GM18498 (cell line): ENCODE data around the gene PPIG.
"Not testable (repeated sequence)": the region's sequence is repeated elsewhere in the genome, so short reads cannot be mapped to it uniquely, and the experiment has no call there.

Experiments
- ATAC-seq: cut with Tn5 transposase; IDR thresholded peaks from one replicate; pipeline ENCODE4 v1.9.1; 2021; ENCODE audit warnings: mild to moderate bottlenecking, moderate library complexity; ENCODE audit not compliant: unreplicated experiment

Gene PPIG

GRCh38 chr2:169585673-169586072 lies 1.5 kb downstream of the PPIG start:
- no peak for ATAC-seq

GRCh38 chr2:169590804-169591203 lies 6.7 kb downstream of the PPIG start:
- ATAC-seq, result no peak

- not testable (repeated sequence) for ATAC-seq
Measured at GRCh38 chr2:169596546-169596945, 12.4 kb downstream of the PPIG start.

- no peak for ATAC-seq
Measured at GRCh38 chr2:169598982-169599381, 14.8 kb downstream of the PPIG start.

- ATAC-seq, result no peak
Measured at GRCh38 chr2:169599568-169599967, 15.4 kb downstream of the PPIG start.

GRCh38 chr2:169609264-169609663 lies 25.1 kb downstream of the PPIG start:
- ATAC-seq, result no peak

- ATAC-seq, result no peak
Measured at GRCh38 chr2:169613876-169614275, 29.7 kb downstream of the PPIG start.

- not testable (repeated sequence) for ATAC-seq
Measured at GRCh38 chr2:169615982-169616381, 31.8 kb downstream of the PPIG start.

- ATAC-seq, result no peak
Measured at GRCh38 chr2:169619946-169620345, 35.8 kb downstream of the PPIG start.

- no peak for ATAC-seq
Measured at GRCh38 chr2:169620509-169620908, 36.4 kb downstream of the PPIG start.

- no peak for ATAC-seq
Measured at GRCh38 chr2:169623235-169623634, 39.1 kb downstream of the PPIG start.

- no peak for ATAC-seq
Measured at GRCh38 chr2:169625781-169626180, 41.6 kb downstream of the PPIG start.

GRCh38 chr2:169636440-169637097 lies 52.4 kb downstream of the PPIG start:
- ATAC-seq, result no peak

GRCh38 chr2:169637620-169638019 lies 53.5 kb downstream of the PPIG start:
- ATAC-seq, result no peak

- ATAC-seq, result no peak
Measured at GRCh38 chr2:169640104-169640503, 56.0 kb downstream of the PPIG start.

GRCh38 chr2:169641464-169641863 lies 57.3 kb downstream of the PPIG start:
- no peak for ATAC-seq

- no peak for ATAC-seq
Measured at GRCh38 chr2:169644173-169644572, 60.0 kb downstream of the PPIG start.

- ATAC-seq, result no peak
Measured at GRCh38 chr2:169647496-169647895, 63.3 kb downstream of the PPIG start.

- ATAC-seq, result no peak
Measured at GRCh38 chr2:169649278-169649677, 65.1 kb downstream of the PPIG start.

GRCh38 chr2:169653636-169654035 lies 69.5 kb downstream of the PPIG start:
- ATAC-seq, result no peak

- ATAC-seq, result no peak
Measured at GRCh38 chr2:169656164-169656563, 72.0 kb downstream of the PPIG start.

GRCh38 chr2:169658877-169659276 lies 74.7 kb downstream of the PPIG start:
- ATAC-seq, result no peak

- no peak for ATAC-seq
Measured at GRCh38 chr2:169659320-169659719, 75.2 kb downstream of the PPIG start.
